Measurements from ENCODE around the gene SYMPK.

SYMPK gene

DNA sequence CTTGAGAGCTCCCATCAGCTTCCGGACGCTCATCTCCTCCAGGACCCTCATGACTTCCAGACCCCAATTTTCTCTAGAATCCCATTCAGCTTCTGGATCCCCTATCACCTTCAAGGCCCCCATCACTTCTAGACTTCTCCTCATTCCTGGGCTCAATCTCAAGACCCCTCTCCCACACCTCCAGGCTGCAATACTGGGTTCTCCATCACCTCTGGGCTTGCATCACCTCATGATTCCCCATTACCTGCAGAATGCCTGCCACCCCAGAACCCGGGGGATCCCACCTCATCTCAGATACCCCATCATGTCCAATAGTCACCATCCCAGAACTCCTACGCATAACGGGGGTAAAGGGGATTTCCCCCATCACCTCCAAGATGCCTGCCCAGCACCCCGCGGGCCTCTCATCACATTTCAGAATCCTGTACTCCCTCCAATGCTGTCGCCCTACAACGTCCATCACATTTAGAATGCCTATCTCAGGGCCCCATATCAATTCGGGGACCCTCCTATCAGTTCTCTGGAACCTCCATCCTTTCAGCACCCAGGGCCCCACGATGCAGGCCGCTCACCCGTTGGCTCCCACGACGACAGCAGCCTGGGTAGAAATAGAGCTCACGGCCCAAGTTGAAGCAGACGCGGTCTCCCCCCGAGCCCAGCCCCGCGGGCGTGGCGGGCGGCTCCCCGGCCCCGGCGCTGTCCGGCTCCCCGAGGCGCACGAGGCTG, 71.0 kb downstream of the SYMPK start:
- WGBS (ENCODE audit: insufficient coverage, insufficient read length) = no CpG with 5 or more reads among the region's 31 CpGs
- peaks cover 17% of the 10 kb centered on the region for H3K36me3 ChIP-seq (ENCODE audit: control insufficient read depth, insufficient read depth, low read length)
- no peak for DNase-seq (ENCODE audit: low read depth, low spot score)
- no peaks in the 10 kb centered on the region for H3K9me3 ChIP-seq (ENCODE audit: control insufficient read depth, insufficient read depth, low read length)
- H3K4me1 ChIP-seq (ENCODE audit: control insufficient read depth, insufficient read depth, low read length) = no peaks in the 10 kb centered on the region
- H3K4me3 ChIP-seq (ENCODE audit: low read length) = peak overlapping the region; percentile 95
- no peak overlapping the region for H3K27ac ChIP-seq (ENCODE audit: low read length)
- no peaks in the 10 kb centered on the region for H3K27me3 ChIP-seq (ENCODE audit: control insufficient read depth, insufficient read depth, low read length)

DNA sequence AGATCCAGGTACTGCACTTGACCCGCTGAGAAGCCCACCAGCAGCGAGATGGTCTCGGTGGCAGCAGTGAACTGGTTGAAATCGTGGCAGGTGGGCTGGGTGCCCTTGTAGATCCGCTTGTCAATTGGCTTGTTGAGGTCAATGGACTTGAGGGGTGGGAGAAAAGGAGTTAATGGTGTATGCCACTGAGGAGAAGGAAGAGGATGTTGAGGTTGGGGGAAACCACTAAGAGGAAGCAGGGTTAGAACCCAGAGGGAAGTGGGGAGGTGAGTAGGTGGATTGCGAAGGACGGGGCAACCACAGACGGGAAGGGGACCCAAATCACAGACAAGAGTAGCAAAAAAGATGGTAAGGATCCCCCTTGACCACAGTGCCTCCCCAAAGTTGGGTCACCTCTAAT, 72.0 kb downstream of the SYMPK start:
- H3K4me3 ChIP-seq (ENCODE audit: low read length) = no peak overlapping the region

DNA sequence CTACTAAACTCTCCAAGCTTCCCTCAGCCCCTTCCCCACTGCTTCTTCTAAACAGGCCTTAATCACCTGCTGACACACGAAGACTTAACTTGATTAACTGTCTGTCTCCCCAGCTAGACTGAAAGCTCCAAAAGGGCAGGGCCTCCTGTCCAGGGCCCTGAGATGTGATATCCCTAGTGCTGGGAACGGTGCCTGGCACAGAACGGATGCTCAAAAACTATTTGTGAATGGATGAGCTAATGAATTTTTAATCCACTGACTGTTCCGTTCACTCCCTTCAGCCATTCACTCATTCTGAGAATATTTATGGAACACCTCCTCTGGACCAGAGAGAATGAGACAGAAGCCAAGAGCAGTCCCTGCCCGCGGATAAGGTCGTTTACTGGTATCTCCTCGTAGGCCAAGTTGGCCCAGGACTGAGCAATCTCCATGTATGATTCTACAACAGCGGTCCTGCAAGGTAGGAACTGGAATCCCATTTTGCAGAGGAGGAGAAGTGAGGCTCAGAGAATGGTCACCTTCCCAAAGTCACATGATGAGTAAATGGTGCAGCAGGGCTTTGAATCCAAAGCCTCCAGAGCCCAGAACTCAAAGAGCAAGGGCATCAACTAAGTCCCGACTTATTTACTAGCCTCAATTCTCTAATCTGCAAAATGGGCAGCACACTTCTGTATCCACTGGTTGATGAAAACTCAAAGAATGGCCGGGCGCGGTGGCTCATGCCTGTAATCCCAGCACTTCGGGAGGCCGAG, 73.7 kb downstream of the SYMPK start:
- H3K9me3 ChIP-seq (ENCODE audit: control insufficient read depth, insufficient read depth, low read length) = no peaks in the 10 kb centered on the region
- H3K4me3 ChIP-seq (ENCODE audit: low read length) = no peak overlapping the region
- H3K27me3 ChIP-seq (ENCODE audit: control insufficient read depth, insufficient read depth, low read length) = no peaks in the 10 kb centered on the region
- H3K36me3 ChIP-seq (ENCODE audit: control insufficient read depth, insufficient read depth, low read length) = peaks cover 32% of the 10 kb centered on the region
- no peaks in the 10 kb centered on the region for H3K4me1 ChIP-seq (ENCODE audit: control insufficient read depth, insufficient read depth, low read length)
- H3K27ac ChIP-seq (ENCODE audit: low read length) = no peak overlapping the region
- no CpG with 5 or more reads among the region's 15 CpGs for WGBS (ENCODE audit: insufficient coverage, insufficient read length)
- DNase-seq (ENCODE audit: low read depth, low spot score) = no peak

More for the DNA sequence above, 72.0 kb downstream of the SYMPK start:
- peaks cover 27% of the 10 kb centered on the region for H3K36me3 ChIP-seq (ENCODE audit: control insufficient read depth, insufficient read depth, low read length)
- WGBS (ENCODE audit: insufficient coverage, insufficient read length) = no CpG with 5 or more reads among the region's 8 CpGs
- no peak for DNase-seq (ENCODE audit: low read depth, low spot score)
- H3K27ac ChIP-seq (ENCODE audit: low read length) = no peak overlapping the region
- H3K27me3 ChIP-seq (ENCODE audit: control insufficient read depth, insufficient read depth, low read length) = no peaks in the 10 kb centered on the region
- H3K9me3 ChIP-seq (ENCODE audit: control insufficient read depth, insufficient read depth, low read length) = no peaks in the 10 kb centered on the region
- no peaks in the 10 kb centered on the region for H3K4me1 ChIP-seq (ENCODE audit: control insufficient read depth, insufficient read depth, low read length)

DNA sequence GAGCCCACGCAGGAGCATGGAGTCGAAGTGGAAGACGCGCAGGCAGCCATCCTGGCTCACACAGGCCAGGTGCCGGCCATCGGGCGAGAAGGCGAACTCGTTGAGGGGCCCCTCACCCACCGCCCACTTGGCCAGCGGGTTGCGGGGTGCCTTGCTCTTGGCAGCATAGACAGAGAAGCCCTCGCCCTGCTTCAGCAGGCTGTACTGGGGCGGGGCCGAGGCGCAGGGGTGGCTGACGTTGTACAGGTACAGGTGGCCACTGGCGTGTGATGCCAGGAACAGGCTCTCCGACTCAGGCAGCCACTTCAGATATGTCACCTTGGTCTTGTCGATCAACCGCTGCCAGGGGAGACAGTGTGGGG, 76.4 kb downstream of the SYMPK start:
- Histone ChIP-seq H3K27ac (ENCODE audit: low read length) (no peak overlapping the region), H3K9me3 (ENCODE audit: control insufficient read depth, insufficient read depth, low read length) (no peaks in the 10 kb centered on the region), H3K36me3 (ENCODE audit: control insufficient read depth, insufficient read depth, low read length) (peaks cover 32% of the 10 kb centered on the region), H3K27me3 (ENCODE audit: control insufficient read depth, insufficient read depth, low read length) (no peaks in the 10 kb centered on the region), H3K4me1 (ENCODE audit: control insufficient read depth, insufficient read depth, low read length) (peaks cover 5% of the 10 kb centered on the region; the same call in 1 of the 2 replicates), H3K4me3 (ENCODE audit: low read length) (no peak overlapping the region)
- no CpG with 5 or more reads among the region's 21 CpGs for WGBS (ENCODE audit: insufficient coverage, insufficient read length)
- DNase-seq (ENCODE audit: low read depth, low spot score) = no peak

DNA sequence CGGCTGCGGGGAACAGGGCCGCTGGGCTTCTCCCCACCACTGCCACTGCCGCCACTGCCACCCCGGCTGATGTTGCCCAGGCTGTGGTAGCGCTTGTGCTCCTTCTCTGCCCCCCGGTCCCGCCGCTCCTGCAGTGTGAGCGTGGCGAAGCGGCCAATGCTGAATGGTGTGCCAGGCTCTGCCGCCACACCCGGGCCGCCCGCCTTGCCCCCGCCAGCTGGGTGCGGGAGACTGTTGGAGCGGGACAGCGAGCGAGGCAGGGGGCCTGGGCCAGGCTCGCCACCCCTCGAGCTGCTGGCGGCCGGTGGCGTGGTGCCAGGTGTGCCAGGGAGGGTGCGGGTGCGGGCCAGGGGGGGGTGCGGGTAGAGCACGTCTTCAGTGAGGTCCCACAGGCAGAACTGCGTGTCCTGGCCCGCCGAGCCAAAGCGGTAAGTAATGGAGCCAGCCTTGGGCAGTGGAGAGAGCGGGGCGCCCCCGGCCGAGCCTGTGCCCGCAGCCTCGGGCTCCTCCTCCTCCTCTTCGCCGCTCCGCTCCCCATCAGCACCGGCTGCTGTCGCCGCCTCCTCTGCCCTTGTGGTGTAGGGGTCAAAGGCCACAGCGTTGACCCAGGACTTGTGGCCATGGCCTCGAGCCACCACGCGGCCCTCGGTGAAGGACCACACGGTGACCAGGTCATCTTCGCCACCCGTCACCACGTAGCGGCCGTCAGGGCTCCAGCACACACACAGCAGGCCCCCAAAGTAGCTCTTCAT, 77.0 kb downstream of the SYMPK start:
- peaks cover 32% of the 10 kb centered on the region for H3K36me3 ChIP-seq (ENCODE audit: control insufficient read depth, insufficient read depth, low read length)
- no CpG with 5 or more reads among the region's 57 CpGs for WGBS (ENCODE audit: insufficient coverage, insufficient read length)
- no peaks in the 10 kb centered on the region for H3K27me3 ChIP-seq (ENCODE audit: control insufficient read depth, insufficient read depth, low read length)

DNA sequence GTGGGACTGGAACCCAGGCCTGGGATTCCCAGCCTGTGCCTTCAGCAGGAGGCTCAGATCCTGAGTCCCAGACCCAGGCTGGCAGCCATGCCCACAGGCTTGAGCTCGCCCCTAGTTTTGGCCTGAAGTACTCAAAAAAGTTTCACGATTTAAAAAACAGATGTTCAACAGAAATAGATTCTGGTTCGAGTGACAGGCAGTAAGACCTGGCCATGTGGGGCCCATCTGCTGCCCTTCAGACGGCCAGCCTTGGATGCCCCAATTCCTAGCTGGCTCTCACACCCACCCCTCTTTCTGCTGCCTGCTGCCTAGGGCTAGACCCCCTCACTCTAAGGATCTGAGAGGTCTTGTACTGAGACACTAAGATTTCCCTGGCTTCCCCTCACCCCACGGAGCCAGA, 77.8 kb downstream of the SYMPK start:
- Histone ChIP-seq H3K4me1 (ENCODE audit: control insufficient read depth, insufficient read depth, low read length) (peaks cover 5% of the 10 kb centered on the region; the same call in 1 of the 2 replicates), H3K27me3 (ENCODE audit: control insufficient read depth, insufficient read depth, low read length) (no peaks in the 10 kb centered on the region), H3K36me3 (ENCODE audit: control insufficient read depth, insufficient read depth, low read length) (peaks cover 32% of the 10 kb centered on the region), H3K4me3 (ENCODE audit: low read length) (no peak overlapping the region), H3K27ac (ENCODE audit: low read length) (no peak overlapping the region), H3K9me3 (ENCODE audit: control insufficient read depth, insufficient read depth, low read length) (no peaks in the 10 kb centered on the region)
- no CpG with 5 or more reads among the region's 5 CpGs for WGBS (ENCODE audit: insufficient coverage, insufficient read length)
- no peak for DNase-seq (ENCODE audit: low read depth, low spot score)

More for the DNA sequence above, 77.0 kb downstream of the SYMPK start:
- H3K9me3 ChIP-seq (ENCODE audit: control insufficient read depth, insufficient read depth, low read length) = no peaks in the 10 kb centered on the region
- H3K4me1 ChIP-seq (ENCODE audit: control insufficient read depth, insufficient read depth, low read length) = peaks cover 5% of the 10 kb centered on the region; the same call in 1 of the 2 replicates
- no peak overlapping the region for H3K27ac ChIP-seq (ENCODE audit: low read length)
- no peak overlapping the region for H3K4me3 ChIP-seq (ENCODE audit: low read length)
- DNase-seq (ENCODE audit: low read depth, low spot score) = no peak

DNA sequence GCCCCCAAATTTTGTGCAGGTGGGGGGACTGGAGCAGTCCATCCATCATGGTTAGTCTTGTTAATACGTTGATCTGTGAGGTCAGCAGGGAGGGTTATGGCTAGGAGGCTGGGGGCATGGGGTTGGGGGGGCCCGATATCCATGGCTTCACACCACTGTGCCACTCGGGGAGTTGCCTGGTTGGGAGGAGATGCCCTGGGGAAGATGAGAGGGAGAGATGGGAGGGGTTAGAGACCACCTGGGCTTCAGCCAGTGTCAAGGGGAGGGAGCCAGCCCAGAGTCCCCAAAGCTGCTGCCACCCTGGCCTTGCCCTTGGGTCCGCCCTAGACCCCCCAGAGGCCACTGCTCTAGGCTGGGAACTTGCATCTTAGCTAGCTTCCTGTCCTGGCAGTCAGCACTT, 78.9 kb downstream of the SYMPK start:
- H3K4me1 ChIP-seq (ENCODE audit: control insufficient read depth, insufficient read depth, low read length) = peaks cover 7% of the 10 kb centered on the region; the same call in 1 of the 2 replicates
- no peaks in the 10 kb centered on the region for H3K27me3 ChIP-seq (ENCODE audit: control insufficient read depth, insufficient read depth, low read length)
- WGBS (ENCODE audit: insufficient coverage, insufficient read length) = no CpG with 5 or more reads among the region's 4 CpGs
- H3K36me3 ChIP-seq (ENCODE audit: control insufficient read depth, insufficient read depth, low read length) = peaks cover 27% of the 10 kb centered on the region
- no peaks in the 10 kb centered on the region for H3K9me3 ChIP-seq (ENCODE audit: control insufficient read depth, insufficient read depth, low read length)
- no peak for DNase-seq (ENCODE audit: low read depth, low spot score)
- H3K4me3 ChIP-seq (ENCODE audit: low read length) = no peak overlapping the region
- no peak overlapping the region for H3K27ac ChIP-seq (ENCODE audit: low read length)

DNA sequence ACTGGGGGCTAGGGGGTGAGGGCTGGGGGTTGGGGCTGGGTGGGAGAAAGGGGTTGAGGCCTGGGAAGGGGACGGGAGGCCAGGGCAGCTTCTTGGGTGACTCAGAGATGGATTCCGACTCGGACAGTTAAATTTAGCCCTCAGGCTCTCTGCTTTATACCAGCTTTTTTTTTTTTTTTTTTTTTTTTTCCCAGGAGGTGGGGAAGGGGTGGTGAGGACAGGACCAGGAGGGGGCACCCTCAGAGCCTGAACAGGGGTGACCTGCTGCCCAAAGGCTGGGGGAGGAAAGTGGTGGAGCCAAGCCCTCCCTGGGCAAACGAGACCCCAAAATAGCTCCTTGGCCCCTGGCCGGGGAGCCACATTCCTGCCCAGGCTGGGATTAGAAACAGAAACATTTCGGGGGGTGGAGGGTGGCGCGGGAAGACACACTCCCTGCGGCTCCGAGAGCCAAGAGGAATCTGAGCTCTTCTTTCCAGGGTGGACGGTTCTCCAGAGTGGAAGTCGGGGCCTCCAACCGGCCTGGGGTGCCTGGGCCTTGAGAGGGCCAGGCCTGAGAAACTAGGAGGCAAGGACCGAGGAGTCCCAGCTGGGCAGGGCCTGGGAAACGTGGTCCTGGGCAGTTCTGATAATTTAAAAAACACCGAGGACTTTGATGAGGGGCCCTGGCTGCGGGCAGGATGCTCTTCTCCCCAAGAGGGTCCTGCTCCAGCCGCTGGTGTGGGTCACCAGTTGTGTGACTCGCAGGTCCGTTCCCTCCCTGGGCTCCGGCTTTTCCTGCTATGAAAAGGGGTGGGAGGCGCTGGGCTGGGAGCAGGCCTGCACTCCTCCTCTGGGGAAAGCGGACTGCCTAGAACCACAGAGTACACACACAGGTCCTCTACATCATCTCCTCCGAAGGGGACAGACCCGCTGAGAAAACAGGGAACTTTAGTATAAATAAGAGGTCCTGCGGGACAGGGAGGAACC, 79.8 kb downstream of the SYMPK start:
- no peaks in the 10 kb centered on the region for H3K27me3 ChIP-seq (ENCODE audit: control insufficient read depth, insufficient read depth, low read length)
- H3K4me1 ChIP-seq (ENCODE audit: control insufficient read depth, insufficient read depth, low read length) = peaks cover 8% of the 10 kb centered on the region; the same call in 1 of the 2 replicates
- H3K27ac ChIP-seq (ENCODE audit: low read length) = no peak overlapping the region
- peaks cover 21% of the 10 kb centered on the region for H3K36me3 ChIP-seq (ENCODE audit: control insufficient read depth, insufficient read depth, low read length)
- H3K4me3 ChIP-seq (ENCODE audit: low read length) = no peak overlapping the region
- no peak for DNase-seq (ENCODE audit: low read depth, low spot score)
- H3K9me3 ChIP-seq (ENCODE audit: control insufficient read depth, insufficient read depth, low read length) = no peaks in the 10 kb centered on the region
- WGBS (ENCODE audit: insufficient coverage, insufficient read length) = no CpG with 5 or more reads among the region's 26 CpGs

DNA sequence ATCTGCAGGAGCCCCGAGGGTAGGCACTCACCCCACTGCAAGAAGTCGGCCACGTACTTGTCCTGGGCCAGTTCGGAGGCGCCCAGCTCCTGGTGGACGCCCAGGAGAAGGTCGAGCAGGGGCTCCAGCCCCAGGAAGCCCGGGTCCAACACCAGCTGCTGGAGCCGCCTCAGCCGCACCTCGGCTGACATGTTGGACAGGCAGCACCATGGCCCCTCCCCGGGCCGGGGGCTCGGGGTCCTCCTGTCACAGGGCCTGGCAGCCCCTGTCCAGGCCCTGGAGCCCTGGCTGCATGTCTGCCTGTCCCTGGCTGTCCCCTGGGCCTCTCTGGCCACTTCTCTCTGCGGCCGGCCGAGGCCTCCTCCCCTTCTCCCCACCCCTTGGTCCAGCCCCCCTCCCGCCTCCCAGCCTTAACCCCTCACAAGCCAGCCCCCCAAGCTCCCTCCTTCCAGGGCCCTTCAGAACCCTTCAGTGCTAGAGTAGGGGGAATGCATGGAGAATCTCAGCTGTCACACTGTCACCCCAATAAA, 80.7 kb downstream of the SYMPK start, which contains the start of gene DMPK:
Gene DMPK (minus strand): TSS at position 329 of the 530 bp plus-strand sequence. CDS start 138 bp downstream, at position 191.
- Histone ChIP-seq H3K4me1 (ENCODE audit: control insufficient read depth, insufficient read depth, low read length) (peaks cover 8% of the 10 kb centered on the region; the same call in 1 of the 2 replicates), H3K27me3 (ENCODE audit: control insufficient read depth, insufficient read depth, low read length) (no peaks in the 10 kb centered on the region), H3K27ac (ENCODE audit: low read length) (no peak within 1 kb of the TSS), H3K36me3 (ENCODE audit: control insufficient read depth, insufficient read depth, low read length) (peaks cover 23% of the 10 kb centered on the region), H3K9me3 (ENCODE audit: control insufficient read depth, insufficient read depth, low read length) (no peaks in the 10 kb centered on the region), H3K4me3 (ENCODE audit: low read length) (no peak within 1 kb of the TSS)
- no CpG with 5 or more reads among the region's 18 CpGs for WGBS (ENCODE audit: insufficient coverage, insufficient read length)
- no peak for DNase-seq (ENCODE audit: low read depth, low spot score)

All from iPS DF 6.9 (cell line).